ENCODE data around the gene HEXB.

The HEXB gene

GRCh38 chr5:74684900-74685851, at the start of gene HEXB:
HEXB (plus strand) TSS chr5:74685233; CDS start chr5:74685261, 28 bp downstream.
- peak; percentile 84 for DNase-seq

- no peak for DNase-seq
These were observed 48.9 kb upstream of the HEXB start for GRCh38 chr5:74636149-74636548.

- no peak for DNase-seq
These were observed 48.5 kb upstream of the HEXB start for GRCh38 chr5:74636552-74636951.

- no peak for DNase-seq
These were observed 46.5 kb upstream of the HEXB start for GRCh38 chr5:74638544-74638969.

GRCh38 chr5:74638970-74639806, 45.8 kb upstream of the HEXB start:
- no peak for DNase-seq

- DNase-seq, result peak; percentile 19
These were observed 45.1 kb upstream of the HEXB start for GRCh38 chr5:74639807-74640449.

- peak; percentile 72 for DNase-seq
These were observed 44.5 kb upstream of the HEXB start, which contains the start of gene ENC1 for GRCh38 chr5:74640450-74640953. ENC1 (minus strand) TSS chr5:74640728; CDS start chr5:74636485, 4,243 bp downstream.

- DNase-seq, result peak; percentile 24
These were observed 43.9 kb upstream of the HEXB start for GRCh38 chr5:74640954-74641734.

GRCh38 chr5:74641735-74642542, 43.1 kb upstream of the HEXB start:
- peak; percentile 20 for DNase-seq

GRCh38 chr5:74642543-74642863, 42.5 kb upstream of the HEXB start:
- DNase-seq, result no peak

GRCh38 chr5:74643111-74643562, 41.9 kb upstream of the HEXB start:
- no peak for DNase-seq

GRCh38 chr5:74647096-74647495, 37.9 kb upstream of the HEXB start:
- no peak for DNase-seq

- DNase-seq, result peak; percentile 70
These were observed 36.2 kb upstream of the HEXB start for GRCh38 chr5:74648835-74649293.

- DNase-seq, result no peak
These were observed 35.5 kb upstream of the HEXB start for GRCh38 chr5:74649421-74649973.

- no peak for DNase-seq
These were observed 33.3 kb upstream of the HEXB start for GRCh38 chr5:74651710-74652109.

GRCh38 chr5:74652576-74652975, 32.5 kb upstream of the HEXB start:
- no peak for DNase-seq

- no peak for DNase-seq
These were observed 31.0 kb upstream of the HEXB start for GRCh38 chr5:74653991-74654390.

- no peak for DNase-seq
These were observed 29.8 kb upstream of the HEXB start for GRCh38 chr5:74655206-74655605.

GRCh38 chr5:74655716-74656115, 29.3 kb upstream of the HEXB start:
- DNase-seq, result no peak

- DNase-seq, result no peak
These were observed 27.9 kb upstream of the HEXB start for GRCh38 chr5:74657165-74657564.

- no peak for DNase-seq
These were observed 25.9 kb upstream of the HEXB start for GRCh38 chr5:74659172-74659571.

All from CD4-positive, alpha-beta T cell treated with Interleukin-17A for 1 hour (primary cell).